ENCODE results near the gene MRTFA.
A peak's percentile ranks its signal among the peaks of the same experiment; 100 is the strongest.

The MRTFA gene

DNA sequence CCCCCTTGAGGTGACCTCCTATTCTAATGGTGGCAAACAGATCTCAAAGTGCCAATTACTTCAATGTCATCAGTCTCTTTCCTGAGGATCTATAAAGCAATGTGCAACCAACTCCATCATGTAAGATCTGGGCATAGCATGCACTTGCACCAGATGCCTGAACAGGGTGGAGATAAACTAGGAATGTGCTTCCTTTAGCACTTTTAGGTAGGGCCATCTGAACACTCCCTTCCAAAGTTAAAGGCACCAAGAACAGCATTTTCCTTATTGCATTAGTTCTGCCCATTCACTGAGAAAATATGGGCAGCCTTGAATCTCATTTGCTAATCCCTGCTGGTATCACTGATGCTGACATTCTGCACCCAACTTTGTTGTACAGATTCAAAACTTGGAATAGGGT is 154.1 kb downstream of the MRTFA start:
- TF ChIP-seq, protein P1, sequence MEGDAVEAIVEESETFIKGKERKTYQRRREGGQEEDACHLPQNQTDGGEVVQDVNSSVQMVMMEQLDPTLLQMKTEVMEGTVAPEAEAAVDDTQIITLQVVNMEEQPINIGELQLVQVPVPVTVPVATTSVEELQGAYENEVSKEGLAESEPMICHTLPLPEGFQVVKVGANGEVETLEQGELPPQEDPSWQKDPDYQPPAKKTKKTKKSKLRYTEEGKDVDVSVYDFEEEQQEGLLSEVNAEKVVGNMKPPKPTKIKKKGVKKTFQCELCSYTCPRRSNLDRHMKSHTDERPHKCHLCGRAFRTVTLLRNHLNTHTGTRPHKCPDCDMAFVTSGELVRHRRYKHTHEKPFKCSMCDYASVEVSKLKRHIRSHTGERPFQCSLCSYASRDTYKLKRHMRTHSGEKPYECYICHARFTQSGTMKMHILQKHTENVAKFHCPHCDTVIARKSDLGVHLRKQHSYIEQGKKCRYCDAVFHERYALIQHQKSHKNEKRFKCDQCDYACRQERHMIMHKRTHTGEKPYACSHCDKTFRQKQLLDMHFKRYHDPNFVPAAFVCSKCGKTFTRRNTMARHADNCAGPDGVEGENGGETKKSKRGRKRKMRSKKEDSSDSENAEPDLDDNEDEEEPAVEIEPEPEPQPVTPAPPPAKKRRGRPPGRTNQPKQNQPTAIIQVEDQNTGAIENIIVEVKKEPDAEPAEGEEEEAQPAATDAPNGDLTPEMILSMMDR (conservative IDR thresholded peaks at IDR 0.05; ENCODE audit: control insufficient read depth, insufficient read depth, low read depth, low read length), result no peak
- H3K4me3 ChIP-seq (ENCODE audit: control insufficient read depth, low read depth, low read length), result no peak overlapping the region
- DNase-seq (ENCODE audit: low read depth), result no peak

GRCh38 chr22:40480996-40481395 is 155.5 kb downstream of the MRTFA start:
- TF ChIP-seq, protein P1 (conservative IDR thresholded peaks at IDR 0.05; ENCODE audit: control insufficient read depth, insufficient read depth, low read depth, low read length), result no peak
- DNase-seq (ENCODE audit: low read depth), result no peak
- H3K4me3 ChIP-seq (ENCODE audit: control insufficient read depth, low read depth, low read length), result no peak overlapping the region

DNA sequence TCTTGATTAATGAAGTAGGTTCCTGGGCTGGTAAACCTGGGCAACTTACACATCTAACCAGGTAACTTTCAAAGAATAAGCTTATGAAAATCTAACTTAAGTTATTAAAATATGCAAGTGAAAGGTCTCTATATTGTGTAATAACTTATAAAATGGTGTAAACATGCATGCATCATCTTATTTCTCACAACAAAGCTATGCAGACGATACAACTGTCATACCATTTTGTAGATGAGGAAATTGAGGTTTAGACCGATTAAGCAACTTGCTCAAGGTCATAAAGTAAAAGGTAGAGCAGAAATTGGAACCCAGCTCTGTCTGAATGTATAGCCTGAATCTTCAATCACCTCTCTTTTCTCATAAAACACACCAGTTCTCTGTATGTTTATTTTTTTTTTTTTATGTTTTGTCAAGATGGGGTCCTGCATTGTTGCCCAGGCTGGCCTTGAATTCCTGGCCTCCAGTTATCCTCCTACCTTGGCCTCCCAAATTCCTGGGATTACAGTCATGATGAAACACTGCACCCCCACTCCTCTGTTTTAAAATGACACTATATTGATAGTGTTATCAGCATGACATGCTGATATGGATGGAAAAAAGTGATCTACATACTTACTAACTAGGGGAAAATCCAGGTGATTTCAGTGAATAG is 156.5 kb downstream of the MRTFA start:
- DNase-seq (ENCODE audit: low read depth), result peak; percentile 75
- no peak overlapping the region for H3K4me3 ChIP-seq (ENCODE audit: control insufficient read depth, low read depth, low read length)
- TF ChIP-seq, protein P1 (conservative IDR thresholded peaks at IDR 0.05; ENCODE audit: control insufficient read depth, insufficient read depth, low read depth, low read length), result no peak

- H3K4me3 ChIP-seq (ENCODE audit: control insufficient read depth, low read depth, low read length), result no peak overlapping the region
- DNase-seq (ENCODE audit: low read depth), result no peak
- TF ChIP-seq, protein P1 (conservative IDR thresholded peaks at IDR 0.05; ENCODE audit: control insufficient read depth, insufficient read depth, low read depth, low read length), result no peak
Measured at GRCh38 chr22:40479126-40479800, 157.3 kb downstream of the MRTFA start.

DNA sequence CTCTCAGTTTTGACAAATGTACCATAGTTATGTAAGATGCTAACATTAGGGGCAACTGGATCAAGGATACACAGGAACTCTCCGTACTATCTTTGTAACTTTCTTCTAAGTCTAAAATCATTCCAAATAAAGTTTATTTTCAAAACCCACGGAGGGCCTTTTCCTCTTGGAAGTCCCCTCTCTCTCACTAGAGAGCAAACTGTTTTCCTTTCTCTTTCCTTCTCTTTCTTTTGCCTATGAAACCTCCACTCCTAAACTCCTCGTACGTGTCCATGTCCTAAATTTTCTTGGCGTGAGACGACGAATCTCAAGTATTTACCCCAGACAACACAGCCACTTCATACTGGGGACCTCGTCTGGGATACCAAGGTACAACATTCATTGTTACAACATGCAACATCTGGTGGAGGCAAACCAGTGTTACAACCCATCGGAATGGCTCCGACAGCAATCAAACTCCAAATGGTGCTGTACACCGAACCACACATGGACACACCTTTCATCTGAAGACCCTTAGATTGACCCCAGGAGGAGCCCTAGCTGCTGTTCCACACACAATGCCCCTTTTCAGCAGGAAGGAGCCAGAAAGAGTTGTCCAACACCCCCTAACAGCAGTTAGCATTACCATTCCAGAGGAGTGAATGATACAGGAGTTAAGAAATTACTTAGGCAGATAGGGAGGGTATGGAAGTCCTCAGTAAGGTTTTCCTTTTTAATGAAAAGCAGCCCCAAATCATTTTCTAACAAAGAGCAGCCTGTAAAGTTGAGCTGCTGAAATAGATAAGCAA is 158.0 kb downstream of the MRTFA start:
- TF ChIP-seq, protein P1 (conservative IDR thresholded peaks at IDR 0.05; ENCODE audit: control insufficient read depth, insufficient read depth, low read depth, low read length), result no peak
- no peak for DNase-seq (ENCODE audit: low read depth)
- no peak overlapping the region for H3K4me3 ChIP-seq (ENCODE audit: control insufficient read depth, low read depth, low read length)

DNA sequence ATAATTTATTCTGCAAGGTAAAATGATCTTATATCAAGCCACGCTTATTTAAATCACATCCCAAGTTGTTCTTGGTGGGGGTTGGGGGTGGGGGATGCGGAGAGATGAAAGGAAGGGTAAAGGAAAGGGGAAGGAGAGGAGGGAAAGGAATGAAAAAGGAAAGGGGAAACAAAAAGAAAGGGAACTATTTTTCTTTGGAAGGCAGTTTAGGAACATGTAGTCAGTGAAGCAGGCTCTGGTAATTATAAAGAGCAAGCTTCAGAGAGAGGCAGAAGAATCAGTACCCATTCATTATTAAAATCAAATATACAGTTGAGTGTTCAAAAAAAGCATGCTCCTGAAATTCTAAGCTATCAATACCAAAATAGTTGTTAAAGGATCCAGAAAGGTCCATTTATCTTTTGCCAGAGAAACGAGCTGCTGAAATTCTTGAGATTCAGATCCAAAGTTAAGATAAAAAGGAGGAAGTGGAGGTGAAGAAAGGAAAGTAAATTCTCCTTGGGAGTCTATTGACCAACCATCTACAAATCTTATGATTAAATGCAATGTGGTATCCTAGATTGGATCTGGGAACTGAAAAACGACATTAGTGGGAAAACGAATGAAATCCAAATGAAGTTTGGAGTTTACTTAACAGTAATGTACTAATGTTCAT is 158.7 kb downstream of the MRTFA start:
- TF ChIP-seq, protein P1 (conservative IDR thresholded peaks at IDR 0.05; ENCODE audit: control insufficient read depth, insufficient read depth, low read depth, low read length), result no peak
- no peak overlapping the region for H3K4me3 ChIP-seq (ENCODE audit: control insufficient read depth, low read depth, low read length)
- no peak for DNase-seq (ENCODE audit: low read depth)
